C1 segment of cervical spinal cord (tissue), 14 donors: ENCODE data around the gene HDAC9.

Experiments
- DNase-seq, 14 donors: peaks; one replicate each; lab custom pipeline; 2025; lab: John Stamatoyannopoulos, UW

HDAC9 gene

GRCh38 chr7:18521945-18522566 lies 26.5 kb downstream of the HDAC9 start:
- DNase-seq: no peak

GRCh38 chr7:18524248-18524647 lies 28.7 kb downstream of the HDAC9 start:
- no peak for DNase-seq

GRCh38 chr7:18526368-18526878 lies 30.9 kb downstream of the HDAC9 start:
- DNase-seq: no peak

- no peak for DNase-seq
Measured at GRCh38 chr7:18529239-18529638, 33.7 kb downstream of the HDAC9 start.

- no peak for DNase-seq
Measured at GRCh38 chr7:18530224-18531179, 35.0 kb downstream of the HDAC9 start.

GRCh38 chr7:18531539-18531938 lies 36.0 kb downstream of the HDAC9 start:
- no peak for DNase-seq

- no peak for DNase-seq
Measured at GRCh38 chr7:18532813-18533212, 37.3 kb downstream of the HDAC9 start.

GRCh38 chr7:18534481-18534880 lies 38.9 kb downstream of the HDAC9 start:
- no peak for DNase-seq

GRCh38 chr7:18535810-18536415 lies 40.4 kb downstream of the HDAC9 start:
- DNase-seq: no peak

GRCh38 chr7:18536486-18536885 lies 40.9 kb downstream of the HDAC9 start:
- no peak for DNase-seq

- DNase-seq: no peak
Measured at GRCh38 chr7:18538554-18539250, 43.2 kb downstream of the HDAC9 start.

- no peak for DNase-seq
Measured at GRCh38 chr7:18540396-18540795, 44.8 kb downstream of the HDAC9 start.

GRCh38 chr7:18541181-18541870 lies 45.8 kb downstream of the HDAC9 start:
- peak in 3 of 14 donors; percentile 9 to 63 (median 10) for DNase-seq

- no peak for DNase-seq
Measured at GRCh38 chr7:18541871-18542212, 46.3 kb downstream of the HDAC9 start.

GRCh38 chr7:18546576-18546975 lies 51.0 kb downstream of the HDAC9 start:
- DNase-seq: no peak

GRCh38 chr7:18547509-18548187 lies 52.1 kb downstream of the HDAC9 start:
- no peak for DNase-seq

GRCh38 chr7:18548534-18548933 lies 53.0 kb downstream of the HDAC9 start:
- no peak for DNase-seq

GRCh38 chr7:18550574-18550973 lies 55.0 kb downstream of the HDAC9 start:
- no peak for DNase-seq

GRCh38 chr7:18552316-18552916 lies 56.9 kb downstream of the HDAC9 start:
- DNase-seq: peak in 1 of 14 donors; percentile 38

GRCh38 chr7:18552943-18553604 lies 57.5 kb downstream of the HDAC9 start:
- DNase-seq: peak in 1 of 14 donors; percentile 35
